Thymus (tissue), 11 donors: ENCODE results near the gene FUT2. TPM values are rescaled to one million over a fixed set of nuclear protein-coding genes. Genes with fewer than 3 reads are reported as not detected.

ENCODE experiments used
- DNase-seq, 9 donors: peaks; one replicate each; pipeline ENCODE4 v3.0.0-alpha.2; 2013; ENCODE audit warnings: low spot score in 9 of 9, low read depth in 6 of 9, missing footprints in 1 of 9
- H3K27ac ChIP-seq, 2 donors: one replicate each; pipeline ENCODE4 v1.5.1; 2013; ENCODE audit warnings: control low read depth in 1 of 2, low read depth in 1 of 2, low read length in 1 of 2, mild to moderate bottlenecking in 1 of 2, moderate library complexity in 1 of 2
- H3K27me3 ChIP-seq, 2 donors: one replicate each; pipeline ENCODE4 v1.5.1; 2013; ENCODE audit warnings: low read length in 1 of 2; ENCODE audit not compliant: control insufficient read depth in 2 of 2, insufficient read depth in 1 of 2
- H3K36me3 ChIP-seq, 2 donors: one replicate each; pipeline ENCODE4 v1.5.1; 2013; ENCODE audit warnings: low read length in 1 of 2, mild to moderate bottlenecking in 1 of 2, moderate library complexity in 1 of 2; ENCODE audit not compliant: control insufficient read depth in 2 of 2, insufficient read depth in 2 of 2
- H3K4me1 ChIP-seq, 2 donors: one replicate each; pipeline ENCODE4 v1.5.1; 2013; ENCODE audit warnings: low read length in 2 of 2; ENCODE audit not compliant: control insufficient read depth in 2 of 2, insufficient read depth in 2 of 2
- H3K4me3 ChIP-seq, 2 donors: one replicate each; pipeline ENCODE4 v1.5.1; 2013; ENCODE audit warnings: low read length in 2 of 2, control low read depth in 1 of 2, mild to moderate bottlenecking in 1 of 2
- H3K9me3 ChIP-seq, 2 donors: one replicate each; pipeline ENCODE4 v1.5.1; 2013; ENCODE audit warnings: low read length in 1 of 2, mild to moderate bottlenecking in 1 of 2; ENCODE audit not compliant: control insufficient read depth in 2 of 2, insufficient read depth in 1 of 2
- WGBS: extraction: QIAGEN DNeasy Blood & Tissue Kit; methylation state at CpG from one replicate; pipeline ENCODE4 v1.1.7; 2013; 5-methylcytosine and 5-hydroxymethylcytosine counted together
- polyA plus RNA-seq: library from polyadenylated mRNA; stranded (reverse); fragments of 200-250 nt; gene quantifications from one replicate; pipeline ENCODE4 v1.2.3, GENCODE V29; 2013
- total RNA-seq: library from RNA; stranded (reverse); fragments of 120-200 nt; gene quantifications from one replicate; pipeline ENCODE4 v1.2.4, GENCODE V29; 2013
- donor health status: healthy.

Gene FUT2
- total and polyA plus RNA-seq, 2 donors: 0.66 to 3.2 TPM

DNA sequence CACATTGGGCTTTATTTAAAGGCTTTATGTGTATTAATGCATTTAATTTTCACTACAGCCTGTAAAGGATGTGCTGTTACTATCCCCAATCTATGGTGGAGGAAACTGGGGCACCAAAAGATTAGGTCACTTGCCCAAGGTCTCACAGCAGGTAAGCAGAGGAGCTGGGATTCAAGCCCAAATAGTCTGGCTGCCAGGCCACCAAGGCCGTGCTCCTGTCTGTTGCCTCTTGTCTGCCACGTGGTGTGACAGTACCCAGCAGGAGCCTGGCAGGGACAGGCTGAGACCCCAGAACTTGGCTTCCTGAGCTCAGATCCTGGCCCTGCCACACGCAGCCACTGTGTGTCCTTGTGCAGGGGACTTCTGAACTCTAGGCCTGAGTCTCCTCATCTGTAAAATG, 27.4 kb upstream of the FUT2 start:
- no peak overlapping the region for H3K4me3 ChIP-seq
- no peaks in the 10 kb centered on the region for H3K36me3 ChIP-seq
- no peaks in the 10 kb centered on the region for H3K4me1 ChIP-seq
- WGBS: 98% methylated on average over 3 of the region's 3 CpGs
- H3K27me3 ChIP-seq: peaks cover 0 to 17% of the 10 kb centered on the region in 2 donors
- no peak overlapping the region for H3K27ac ChIP-seq
- no peaks in the 10 kb centered on the region for H3K9me3 ChIP-seq
- DNase-seq: no peak

GRCh38 chr19:48668761-48669160, 27.0 kb upstream of the FUT2 start:
- Histone ChIP-seq H3K36me3 (no peaks in the 10 kb centered on the region), H3K9me3 (no peaks in the 10 kb centered on the region), H3K4me3 (no peak overlapping the region), H3K27me3 (peaks cover 0 to 21% of the 10 kb centered on the region in 2 donors), H3K27ac (no peak overlapping the region), H3K4me1 (no peaks in the 10 kb centered on the region)
- 100% methylated on average over 2 of the region's 2 CpGs for WGBS
- DNase-seq: no peak

GRCh38 chr19:48669903-48670668, 25.7 kb upstream of the FUT2 start:
- H3K27me3 ChIP-seq: peaks cover 0 to 31% of the 10 kb centered on the region in 2 donors
- no peak overlapping the region for H3K27ac ChIP-seq
- no peak for DNase-seq
- H3K9me3 ChIP-seq: no peaks in the 10 kb centered on the region
- no peak overlapping the region for H3K4me3 ChIP-seq
- WGBS: 98% methylated on average over 26 of the region's 26 CpGs
- H3K4me1 ChIP-seq: peaks cover under 1 to 1% of the 10 kb centered on the region in 2 donors
- H3K36me3 ChIP-seq: no peaks in the 10 kb centered on the region

GRCh38 chr19:48670699-48671445, 24.9 kb upstream of the FUT2 start:
- no peak overlapping the region for H3K4me3 ChIP-seq
- H3K27me3 ChIP-seq: peaks cover 0 to 31% of the 10 kb centered on the region in 2 donors
- H3K36me3 ChIP-seq: no peaks in the 10 kb centered on the region
- DNase-seq: no peak
- no peak overlapping the region for H3K27ac ChIP-seq
- WGBS: 93% methylated on average over 21 of the region's 21 CpGs
- H3K9me3 ChIP-seq: no peaks in the 10 kb centered on the region
- peaks cover 4 to 8% of the 10 kb centered on the region in 2 donors for H3K4me1 ChIP-seq

DNA sequence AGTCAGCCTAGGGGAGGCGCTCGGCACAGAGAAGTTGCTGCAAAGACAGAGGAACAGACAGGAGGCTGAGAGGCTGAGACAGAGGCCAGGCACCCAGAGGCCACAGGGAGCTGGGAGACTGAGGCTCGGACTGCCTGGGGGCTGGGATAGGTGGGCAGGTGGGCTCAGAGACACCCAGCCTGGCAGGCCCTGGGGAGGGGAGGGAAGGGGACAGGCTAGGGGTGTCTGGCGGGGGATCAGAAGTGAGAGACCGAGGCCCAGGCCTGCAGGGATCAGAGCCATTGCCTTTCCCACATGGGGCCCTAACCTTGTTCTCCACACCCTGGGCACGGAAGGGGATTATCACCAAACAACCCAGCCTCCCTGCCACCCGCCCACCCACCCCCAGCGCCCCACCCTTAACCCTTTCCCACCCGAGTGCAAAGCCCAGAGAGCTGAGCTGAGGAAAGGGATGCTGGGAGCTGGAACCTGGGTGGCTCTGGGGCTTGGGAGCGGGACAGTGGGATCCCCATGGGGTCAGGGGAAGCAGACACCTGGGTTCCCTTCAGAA, 24.2 kb upstream of the FUT2 start:
- Histone ChIP-seq H3K9me3 (no peaks in the 10 kb centered on the region), H3K27me3 (peaks cover 0 to 31% of the 10 kb centered on the region in 2 donors), H3K4me3 (no peak overlapping the region), H3K27ac (no peak overlapping the region), H3K4me1 (peaks cover 4 to 10% of the 10 kb centered on the region in 2 donors), H3K36me3 (no peaks in the 10 kb centered on the region)
- 94% methylated on average over 10 of the region's 10 CpGs for WGBS
- DNase-seq: no peak

DNA sequence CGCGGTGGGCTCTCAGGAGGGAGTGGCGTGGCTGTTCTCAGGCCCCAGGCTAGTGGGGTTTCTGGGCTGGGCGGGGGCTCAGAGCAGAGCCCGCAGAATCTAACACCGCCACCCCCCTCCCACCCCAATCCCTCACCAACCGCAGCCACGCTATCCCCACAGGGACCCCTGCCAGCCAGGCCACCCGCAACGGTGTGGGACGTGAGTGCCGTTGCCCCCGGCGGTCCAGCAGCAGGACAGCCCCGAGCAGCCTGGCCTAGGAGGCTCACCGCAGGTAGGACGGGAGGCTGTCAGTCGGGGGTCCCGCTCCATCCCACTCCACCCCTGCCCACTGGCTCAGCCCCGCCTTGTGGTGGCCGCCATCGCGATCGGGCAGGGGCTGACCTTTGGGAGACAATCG, 22.8 kb upstream of the FUT2 start, which contains the start of gene NTN5:
TSS of gene NTN5 (minus strand) at position 24 of the 400 bp plus-strand sequence. CDS start 2,031 bp downstream, outside the sequence.
- Histone ChIP-seq H3K27ac (no peak within 1 kb of the TSS), H3K9me3 (no peaks in the 10 kb centered on the region), H3K36me3 (no peaks in the 10 kb centered on the region), H3K27me3 (peaks cover 0 to 31% of the 10 kb centered on the region in 2 donors), H3K4me3 (no peak within 1 kb of the TSS), H3K4me1 (peaks cover 4 to 10% of the 10 kb centered on the region in 2 donors)
- DNase-seq: no peak
- WGBS: 87% methylated on average over 25 of the region's 25 CpGs

- Histone ChIP-seq H3K9me3 (no peaks in the 10 kb centered on the region), H3K4me1 (peaks cover 7 to 10% of the 10 kb centered on the region in 2 donors), H3K27me3 (peaks cover 0 to 31% of the 10 kb centered on the region in 2 donors), H3K36me3 (no peaks in the 10 kb centered on the region), H3K27ac (no peak overlapping the region), H3K4me3 (no peak overlapping the region)
- WGBS: 88% methylated on average over 25 of the region's 25 CpGs
- DNase-seq: no peak
Measured at GRCh38 chr19:48673436-48674100, 22.2 kb upstream of the FUT2 start.

DNA sequence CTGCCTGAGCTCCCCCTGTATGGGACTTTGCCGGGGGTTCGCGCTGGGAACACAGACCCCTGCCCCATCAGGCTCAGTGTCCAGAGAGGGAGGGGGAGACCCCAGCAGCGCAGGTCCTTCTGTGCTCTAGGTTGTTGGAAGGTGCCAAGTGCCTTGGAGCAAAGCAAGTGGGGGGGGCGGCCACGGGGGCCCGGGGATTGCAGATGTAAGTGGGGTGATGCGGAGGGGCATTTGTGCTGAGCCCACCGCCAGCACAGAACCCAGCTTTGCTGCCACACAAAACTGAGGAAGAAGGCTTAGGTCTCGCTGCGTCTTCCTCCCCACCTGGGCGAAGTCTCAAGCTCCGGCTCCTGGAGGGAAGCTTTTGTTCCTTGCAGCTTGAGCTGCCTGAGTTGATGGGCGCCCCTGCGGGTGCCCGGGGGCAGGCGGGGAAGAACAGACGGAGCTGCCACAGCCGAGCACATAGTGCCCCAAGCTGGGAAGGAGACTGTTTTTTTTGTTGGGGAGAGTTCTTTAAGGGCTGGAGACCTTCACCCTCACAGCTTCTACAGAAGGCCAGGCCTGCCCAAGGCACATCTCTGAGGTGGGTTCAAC, 21.5 kb upstream of the FUT2 start:
- Histone ChIP-seq H3K27me3 (peaks cover 0 to 31% of the 10 kb centered on the region in 2 donors), H3K4me3 (no peak overlapping the region), H3K27ac (no peak overlapping the region), H3K9me3 (no peaks in the 10 kb centered on the region), H3K36me3 (no peaks in the 10 kb centered on the region), H3K4me1 (peaks cover 7 to 10% of the 10 kb centered on the region in 2 donors)
- DNase-seq: no peak
- WGBS: 92% methylated on average over 19 of the region's 19 CpGs
